ENCODE measurements around the gene RBP3.
A peak's percentile ranks its signal among the peaks of the same experiment; 100 is the strongest.

Gene RBP3

GRCh38 chr10:47311932-47312662 is 36.1 kb upstream of the RBP3 start:
- Mint-ChIP-seq H3K4me3 (no peak overlapping the region), H3K27ac (peak overlapping the region; percentile 82), H3K36me3 (ENCODE audit: low read depth) (no peaks in the 10 kb centered on the region), H3K27me3 (no peaks in the 10 kb centered on the region), H3K9me3 (no peaks in the 10 kb centered on the region), H3K4me1 (ENCODE audit: low read depth) (peaks cover 17% of the 10 kb centered on the region)

GRCh38 chr10:47312663-47312995 is 35.5 kb upstream of the RBP3 start:
- H3K4me3 Mint-ChIP-seq = no peak overlapping the region
- H3K4me1 Mint-ChIP-seq (ENCODE audit: low read depth) = peaks cover 17% of the 10 kb centered on the region
- no peaks in the 10 kb centered on the region for H3K36me3 Mint-ChIP-seq (ENCODE audit: low read depth)
- H3K9me3 Mint-ChIP-seq = no peaks in the 10 kb centered on the region
- no peak overlapping the region for H3K27ac Mint-ChIP-seq
- H3K27me3 Mint-ChIP-seq = no peaks in the 10 kb centered on the region

GRCh38 chr10:47314416-47314970 is 33.7 kb upstream of the RBP3 start:
- no peak overlapping the region for H3K4me3 Mint-ChIP-seq
- no peaks in the 10 kb centered on the region for H3K36me3 Mint-ChIP-seq (ENCODE audit: low read depth)
- H3K27me3 Mint-ChIP-seq = no peaks in the 10 kb centered on the region
- H3K27ac Mint-ChIP-seq = no peak overlapping the region
- peaks cover 17% of the 10 kb centered on the region for H3K4me1 Mint-ChIP-seq (ENCODE audit: low read depth)
- H3K9me3 Mint-ChIP-seq = no peaks in the 10 kb centered on the region

- Mint-ChIP-seq H3K9me3 (no peaks in the 10 kb centered on the region), H3K4me1 (ENCODE audit: low read depth) (peaks cover 17% of the 10 kb centered on the region), H3K27me3 (no peaks in the 10 kb centered on the region), H3K27ac (no peak overlapping the region), H3K36me3 (ENCODE audit: low read depth) (no peaks in the 10 kb centered on the region), H3K4me3 (no peak overlapping the region)
These were observed 32.7 kb upstream of the RBP3 start for GRCh38 chr10:47315421-47315820.

GRCh38 chr10:47316131-47316530 is 32.0 kb upstream of the RBP3 start:
- Mint-ChIP-seq H3K4me1 (ENCODE audit: low read depth) (peaks cover 12% of the 10 kb centered on the region), H3K27ac (no peak overlapping the region), H3K4me3 (no peak overlapping the region), H3K9me3 (no peaks in the 10 kb centered on the region), H3K36me3 (ENCODE audit: low read depth) (no peaks in the 10 kb centered on the region), H3K27me3 (no peaks in the 10 kb centered on the region)

- no peak overlapping the region for H3K4me3 Mint-ChIP-seq
- no peaks in the 10 kb centered on the region for H3K36me3 Mint-ChIP-seq (ENCODE audit: low read depth)
- no peaks in the 10 kb centered on the region for H3K27me3 Mint-ChIP-seq
- H3K4me1 Mint-ChIP-seq (ENCODE audit: low read depth) = peaks cover under 1% of the 10 kb centered on the region
- no peak overlapping the region for H3K27ac Mint-ChIP-seq
- no peaks in the 10 kb centered on the region for H3K9me3 Mint-ChIP-seq
These were observed 30.9 kb upstream of the RBP3 start for GRCh38 chr10:47317251-47317650.

GRCh38 chr10:47318706-47319105 is 29.5 kb upstream of the RBP3 start:
- H3K27ac Mint-ChIP-seq = no peak overlapping the region
- no peaks in the 10 kb centered on the region for H3K36me3 Mint-ChIP-seq (ENCODE audit: low read depth)
- no peaks in the 10 kb centered on the region for H3K9me3 Mint-ChIP-seq
- no peaks in the 10 kb centered on the region for H3K4me1 Mint-ChIP-seq (ENCODE audit: low read depth)
- H3K4me3 Mint-ChIP-seq = no peak overlapping the region
- H3K27me3 Mint-ChIP-seq = no peaks in the 10 kb centered on the region

- Mint-ChIP-seq H3K27me3 (peaks cover 2% of the 10 kb centered on the region), H3K27ac (no peak overlapping the region), H3K36me3 (ENCODE audit: low read depth) (no peaks in the 10 kb centered on the region), H3K9me3 (no peaks in the 10 kb centered on the region), H3K4me1 (ENCODE audit: low read depth) (no peaks in the 10 kb centered on the region), H3K4me3 (no peak overlapping the region)
These were observed 28.4 kb upstream of the RBP3 start for GRCh38 chr10:47319784-47320183.

- Mint-ChIP-seq H3K27ac (no peak overlapping the region), H3K27me3 (peaks cover 5% of the 10 kb centered on the region), H3K9me3 (no peaks in the 10 kb centered on the region), H3K4me1 (ENCODE audit: low read depth) (no peaks in the 10 kb centered on the region), H3K4me3 (no peak overlapping the region), H3K36me3 (ENCODE audit: low read depth) (no peaks in the 10 kb centered on the region)
These were observed 27.4 kb upstream of the RBP3 start for GRCh38 chr10:47320812-47321211.

GRCh38 chr10:47321521-47322195 is 26.5 kb upstream of the RBP3 start:
- Mint-ChIP-seq H3K36me3 (ENCODE audit: low read depth) (no peaks in the 10 kb centered on the region), H3K4me3 (no peak overlapping the region), H3K27ac (no peak overlapping the region), H3K27me3 (peaks cover 5% of the 10 kb centered on the region), H3K9me3 (no peaks in the 10 kb centered on the region), H3K4me1 (ENCODE audit: low read depth) (no peaks in the 10 kb centered on the region)

- H3K27ac Mint-ChIP-seq = no peak within 1 kb of the TSS
- H3K9me3 Mint-ChIP-seq = no peaks in the 10 kb centered on the region
- no peaks in the 10 kb centered on the region for H3K36me3 Mint-ChIP-seq (ENCODE audit: low read depth)
- peaks cover 5% of the 10 kb centered on the region for H3K27me3 Mint-ChIP-seq
- no peaks in the 10 kb centered on the region for H3K4me1 Mint-ChIP-seq (ENCODE audit: low read depth)
- no peak within 1 kb of the TSS for H3K4me3 Mint-ChIP-seq
These were observed 25.7 kb upstream of the RBP3 start, which contains the start of gene GDF2 for GRCh38 chr10:47322300-47323061. TSS of gene GDF2 (plus strand) at chr10:47322454. CDS start at chr10:47322669, 215 bp downstream.

- peaks cover 5% of the 10 kb centered on the region for H3K27me3 Mint-ChIP-seq
- H3K27ac Mint-ChIP-seq = no peak overlapping the region
- H3K9me3 Mint-ChIP-seq = no peaks in the 10 kb centered on the region
- no peaks in the 10 kb centered on the region for H3K4me1 Mint-ChIP-seq (ENCODE audit: low read depth)
- H3K4me3 Mint-ChIP-seq = no peak overlapping the region
- H3K36me3 Mint-ChIP-seq (ENCODE audit: low read depth) = no peaks in the 10 kb centered on the region
These were observed 25.1 kb upstream of the RBP3 start for GRCh38 chr10:47323087-47323486.

GRCh38 chr10:47323636-47324296 is 24.4 kb upstream of the RBP3 start:
- peaks cover 5% of the 10 kb centered on the region for H3K27me3 Mint-ChIP-seq
- H3K36me3 Mint-ChIP-seq (ENCODE audit: low read depth) = no peaks in the 10 kb centered on the region
- no peaks in the 10 kb centered on the region for H3K9me3 Mint-ChIP-seq
- H3K4me1 Mint-ChIP-seq (ENCODE audit: low read depth) = no peaks in the 10 kb centered on the region
- no peak overlapping the region for H3K27ac Mint-ChIP-seq
- no peak overlapping the region for H3K4me3 Mint-ChIP-seq

GRCh38 chr10:47325303-47326291 is 22.6 kb upstream of the RBP3 start:
- no peaks in the 10 kb centered on the region for H3K36me3 Mint-ChIP-seq (ENCODE audit: low read depth)
- no peak overlapping the region for H3K27ac Mint-ChIP-seq
- no peak overlapping the region for H3K4me3 Mint-ChIP-seq
- H3K4me1 Mint-ChIP-seq (ENCODE audit: low read depth) = no peaks in the 10 kb centered on the region
- H3K9me3 Mint-ChIP-seq = no peaks in the 10 kb centered on the region
- peaks cover 5% of the 10 kb centered on the region for H3K27me3 Mint-ChIP-seq
